Stimulated activated CD8-positive, alpha-beta memory T cell treated with anti-CD3 and anti-CD28 coated beads, Interleukin-12 subunit alpha, Interleukin-12 subunit beta, amount 100 ng/mL, for 24 hours (primary cell): ENCODE results near the gene FETUB.
"Not testable (repeated sequence)": the region's sequence is repeated elsewhere in the genome, so short reads cannot be mapped to it uniquely, and the experiment has no call there.

Experiments
- DNase-seq: peaks from one replicate; pipeline ENCODE4 v3.0.0-alpha.2; 2020; ENCODE audit errors: extremely low read depth

Gene FETUB

DNA sequence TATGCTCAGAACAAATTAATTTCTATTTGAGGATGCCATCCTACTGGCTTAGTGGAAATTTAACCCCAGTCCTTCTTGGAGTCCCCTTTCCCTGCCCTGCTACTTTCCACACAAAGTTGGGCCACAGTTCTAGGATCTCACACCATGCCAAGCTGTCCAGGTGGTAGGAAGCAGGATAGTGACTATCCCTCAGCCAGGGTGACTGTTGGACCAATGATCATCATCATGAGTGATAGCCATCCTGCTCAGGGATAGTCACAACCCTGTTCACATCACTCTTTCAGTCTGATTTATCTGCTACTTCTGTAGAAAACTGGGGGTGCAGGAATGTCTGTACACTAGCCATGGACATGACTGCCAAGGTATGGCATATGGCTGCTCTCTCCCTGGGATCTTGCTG lies 38.4 kb downstream of the FETUB start:
- DNase-seq: no peak

DNA sequence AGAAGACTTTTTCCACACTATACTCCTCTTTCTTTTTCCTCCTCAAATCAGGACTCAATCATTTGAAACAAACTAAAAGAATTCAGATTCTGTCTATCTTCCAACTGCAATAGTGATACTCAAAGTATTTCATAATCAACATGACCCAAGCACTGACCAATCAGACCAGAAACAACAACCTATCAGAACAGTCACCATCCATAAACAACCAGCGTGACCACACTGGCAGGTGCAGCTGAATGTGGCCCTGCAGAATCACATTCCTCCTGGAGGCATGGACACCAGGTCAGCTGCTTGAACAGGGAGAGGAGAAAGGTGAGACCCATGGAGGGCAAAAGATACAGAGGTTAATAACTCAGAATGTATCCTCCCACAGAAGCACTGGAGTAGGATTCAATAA lies 39.0 kb downstream of the FETUB start:
- DNase-seq: no peak

DNA sequence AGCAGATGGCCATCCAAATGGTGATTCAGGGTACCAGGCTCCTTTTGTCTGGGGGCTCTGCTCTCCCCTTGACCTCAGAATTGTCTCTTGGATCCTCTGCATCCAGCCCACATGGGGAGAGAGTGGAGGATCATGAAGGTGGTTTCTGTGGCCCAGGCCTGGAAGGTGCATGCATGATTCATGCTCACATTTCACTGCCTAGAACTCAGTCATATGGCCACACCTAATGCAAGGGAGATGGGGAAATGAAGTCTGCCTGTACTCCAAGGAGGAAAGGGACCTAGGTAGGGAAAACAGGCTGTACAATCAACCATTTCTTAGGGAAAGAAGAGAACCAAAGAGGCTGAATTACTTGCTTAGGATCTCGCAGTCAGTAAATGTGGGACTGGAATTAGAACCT lies 40.7 kb downstream of the FETUB start:
- DNase-seq: no peak

DNA sequence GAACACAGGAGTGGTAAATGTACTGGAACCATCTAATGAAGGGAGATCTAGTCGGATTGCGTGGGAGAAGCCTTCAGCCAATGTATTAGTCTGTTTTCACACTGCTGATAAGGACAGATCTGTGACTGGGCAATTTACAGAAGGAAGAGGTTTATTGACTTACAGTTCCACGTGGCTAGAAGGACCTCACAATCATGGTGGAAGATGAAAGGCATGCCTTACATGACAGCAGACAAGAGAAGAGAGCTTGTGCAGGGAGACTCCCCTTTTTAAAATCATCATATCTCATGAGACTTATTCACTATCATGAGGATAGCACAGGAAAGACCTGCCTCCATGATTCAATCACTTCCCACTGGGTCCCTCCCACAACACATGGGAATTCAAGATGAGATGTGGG lies 42.6 kb downstream of the FETUB start:
- no peak for DNase-seq

DNA sequence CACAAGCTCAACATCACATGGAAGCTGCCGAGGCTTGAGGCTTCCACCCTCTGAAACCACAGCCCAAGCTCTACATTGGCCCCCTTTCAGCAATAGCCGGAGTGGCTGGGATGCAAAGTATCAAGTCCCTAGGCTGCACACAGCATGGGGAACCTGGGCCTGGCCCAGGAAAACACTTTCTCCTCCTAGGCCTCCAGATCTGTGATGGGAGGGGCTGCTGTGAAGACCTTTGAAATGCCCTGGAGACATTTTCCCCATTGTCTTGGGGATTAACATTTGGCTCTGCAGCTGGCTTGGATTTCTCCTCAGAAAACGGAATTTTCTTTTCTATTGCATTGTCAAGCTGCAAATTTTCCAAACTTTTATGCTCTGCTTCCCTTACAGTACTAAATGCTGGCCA lies 43.8 kb downstream of the FETUB start:
- no peak for DNase-seq

DNA sequence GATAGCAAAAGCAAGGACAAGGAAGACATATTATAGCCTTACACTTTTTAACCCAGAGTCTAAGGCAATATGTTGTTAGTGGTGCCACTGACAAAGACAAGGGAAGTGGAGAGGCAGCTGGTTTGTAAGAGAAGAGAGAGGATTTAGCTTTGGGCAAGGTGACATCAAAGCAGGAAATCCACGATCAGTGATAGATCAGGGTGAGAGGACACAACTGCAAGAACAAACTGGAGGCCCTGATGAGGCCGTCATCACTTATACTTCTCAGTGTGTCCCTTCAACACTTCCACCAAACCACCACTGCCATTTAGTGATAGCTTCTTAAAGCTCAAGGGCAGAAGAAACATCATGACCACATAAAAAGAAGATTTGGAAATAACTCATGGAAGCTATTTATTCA lies 46.3 kb downstream of the FETUB start:
- not testable (repeated sequence) for DNase-seq

DNA sequence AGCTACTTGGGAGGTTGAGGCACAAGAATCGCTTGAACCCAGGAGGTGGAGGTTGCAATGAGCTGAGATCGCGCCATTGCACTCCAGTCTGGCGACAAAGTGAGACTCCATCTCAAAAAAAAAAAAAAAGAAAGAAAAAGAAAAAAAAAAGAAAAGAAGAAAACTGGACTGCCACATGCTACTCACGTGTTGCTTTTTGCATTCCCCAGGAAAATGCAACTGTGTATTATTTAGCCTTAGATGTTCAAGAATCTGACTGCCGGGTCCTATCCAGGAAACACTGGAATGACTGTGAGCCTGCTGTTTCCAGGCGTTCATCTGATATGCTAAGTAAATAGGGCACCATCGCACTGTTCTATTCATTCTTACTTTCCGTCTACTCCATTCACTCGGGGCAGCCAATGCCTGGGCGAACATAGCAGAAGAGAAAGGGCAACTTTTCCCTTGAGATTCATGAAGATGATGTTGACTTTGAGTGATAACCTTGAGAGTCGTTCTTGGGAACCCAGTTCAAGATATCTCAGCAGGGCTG lies 47.0 kb downstream of the FETUB start:
- no peak for DNase-seq

DNA sequence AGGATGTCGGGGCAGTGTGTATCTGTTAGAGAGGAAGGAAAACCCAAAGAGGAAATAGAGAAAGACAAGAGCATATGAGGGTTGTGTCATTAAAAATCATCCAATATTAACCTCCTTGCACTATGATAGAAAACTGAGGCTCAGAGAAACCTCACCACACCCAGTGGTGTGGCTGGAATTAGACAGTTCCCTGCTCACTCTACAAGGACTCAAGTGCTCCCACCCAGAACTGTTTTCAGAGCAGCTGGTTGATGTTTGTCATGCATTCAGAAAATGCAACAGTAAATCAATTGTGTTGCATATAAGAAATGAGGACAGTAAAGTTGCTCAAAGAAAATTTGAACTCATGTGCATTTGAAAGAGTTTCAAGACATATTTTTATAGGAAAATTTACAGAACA lies 50.1 kb downstream of the FETUB start:
- DNase-seq: not testable (repeated sequence)

DNA sequence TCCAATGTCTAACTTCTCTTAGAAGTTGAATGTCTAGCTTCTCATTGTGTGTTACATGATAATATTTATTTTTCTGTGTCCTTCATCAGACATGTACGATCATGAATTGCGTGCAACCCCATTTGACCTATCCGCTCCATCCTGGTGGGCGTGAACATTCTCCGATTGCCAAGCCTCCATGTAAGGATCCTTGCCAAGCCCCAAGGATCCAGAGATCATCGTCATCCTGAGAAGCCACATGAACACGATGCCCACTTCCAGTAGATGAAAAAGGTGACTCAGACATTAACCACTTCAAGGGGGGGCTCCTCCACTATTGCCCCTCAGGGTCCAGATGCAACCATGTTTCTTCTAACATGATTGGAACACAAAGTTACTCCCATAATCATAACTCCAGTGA lies 51.5 kb downstream of the FETUB start:
- no peak for DNase-seq

DNA sequence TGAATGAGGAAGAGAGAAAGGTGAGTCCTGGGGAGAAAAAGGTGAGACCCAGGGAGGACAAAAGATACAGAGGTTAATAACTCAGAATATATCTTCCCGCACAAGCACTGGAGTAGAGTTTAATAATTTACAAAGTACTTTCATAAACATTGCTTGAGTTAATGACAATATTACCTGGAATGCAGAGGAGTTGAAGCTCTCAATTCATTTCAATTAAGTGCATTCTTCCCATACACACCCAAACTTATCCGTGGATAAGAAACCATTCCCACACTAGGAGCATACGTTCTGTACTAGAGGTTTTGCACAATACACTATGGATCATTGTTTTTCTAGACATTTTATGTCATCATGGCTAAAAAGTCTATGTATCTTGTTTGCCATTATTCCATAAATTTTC lies 53.6 kb downstream of the FETUB start:
- no peak for DNase-seq

DNA sequence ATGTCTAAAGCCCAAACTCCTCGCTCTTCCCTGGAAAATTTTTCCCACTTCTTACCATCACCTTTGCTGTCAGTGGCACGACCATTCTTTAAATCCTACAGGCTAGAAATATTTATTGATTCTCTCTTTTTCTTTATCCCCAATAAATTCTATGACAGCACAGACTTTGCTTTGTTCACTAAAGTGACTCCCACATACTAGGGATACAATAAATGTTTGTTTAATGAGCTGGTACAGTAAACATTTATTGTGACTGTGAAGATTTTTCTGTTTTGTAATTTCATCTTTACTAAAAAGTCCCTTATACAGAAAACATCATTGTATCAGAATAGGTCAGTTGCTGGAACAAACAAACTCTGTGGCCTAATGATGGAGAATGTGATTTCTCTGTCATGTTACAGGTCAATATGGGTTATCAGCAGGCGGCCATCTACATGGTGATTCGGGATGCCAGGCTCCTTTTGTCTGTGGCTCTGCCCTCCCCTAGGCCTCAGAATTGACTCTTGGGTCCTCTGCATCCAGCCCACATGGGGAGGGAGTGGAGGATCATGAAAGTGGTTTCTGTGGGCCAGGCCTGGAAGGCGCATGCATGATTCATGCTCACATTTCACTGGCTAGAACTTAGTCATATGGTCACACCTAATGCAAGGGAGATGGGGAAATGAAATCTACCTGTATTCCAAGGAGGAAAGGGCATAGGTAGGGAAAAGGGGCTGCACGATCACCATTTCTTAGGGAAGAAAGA lies 54.3 kb downstream of the FETUB start:
- DNase-seq: no peak

DNA sequence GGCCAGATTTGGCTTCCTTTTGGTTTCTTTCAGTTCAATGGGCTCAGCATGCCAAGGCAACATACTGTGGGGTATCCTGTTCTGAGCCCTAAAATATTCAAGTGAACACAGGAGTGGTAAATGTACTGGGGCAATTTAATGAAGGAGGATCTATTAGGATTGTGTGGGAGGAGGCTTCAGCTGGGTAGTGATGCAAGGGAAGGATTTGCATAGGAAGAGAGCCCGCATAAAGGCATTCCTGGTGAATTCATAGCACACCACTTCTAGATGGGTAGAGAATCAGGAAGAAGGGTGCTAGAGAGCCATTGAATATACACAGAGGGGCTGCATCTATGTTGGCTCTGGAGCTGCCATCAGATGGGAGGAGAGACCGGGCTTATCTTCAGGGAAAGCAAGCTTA lies 56.3 kb downstream of the FETUB start:
- DNase-seq: no peak

DNA sequence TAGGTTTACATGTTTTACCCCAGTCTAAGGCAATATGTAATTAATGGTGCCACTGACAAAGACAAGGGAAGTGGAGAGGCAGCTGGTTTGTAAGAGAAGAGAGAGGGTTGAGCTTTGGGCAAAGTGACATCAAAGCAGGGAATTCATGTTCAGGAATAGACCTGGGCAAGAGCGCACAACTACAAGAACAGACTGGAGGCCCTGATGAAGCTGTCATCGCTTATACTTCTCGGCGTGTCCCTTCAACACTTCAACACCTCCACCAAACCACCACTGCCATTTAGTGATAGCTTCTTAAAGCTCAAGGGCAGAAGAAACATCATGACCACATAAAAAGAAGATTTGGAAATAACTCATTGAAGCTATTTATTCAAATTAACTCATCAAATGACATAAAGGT lies 57.3 kb downstream of the FETUB start:
- DNase-seq: no peak

DNA sequence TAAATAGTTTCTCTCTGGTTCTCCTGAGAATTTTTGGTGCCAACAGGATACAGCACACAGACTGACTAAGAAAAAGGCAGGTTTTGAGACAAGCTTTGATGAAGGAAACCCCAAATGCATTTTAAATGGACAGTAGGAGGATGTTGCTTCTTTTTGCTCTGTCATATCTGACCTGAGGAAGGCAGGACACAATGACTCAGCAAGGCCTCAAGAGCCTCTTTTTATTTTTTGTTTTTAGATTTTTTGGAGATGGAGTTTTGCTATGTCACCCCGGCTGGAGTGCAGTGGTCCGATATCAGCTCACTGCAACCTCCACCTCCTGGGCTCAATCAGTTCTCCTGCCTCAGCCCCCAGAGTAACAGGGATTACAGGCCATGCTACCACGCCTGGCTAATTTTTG lies 60.1 kb downstream of the FETUB start:
- no peak for DNase-seq

DNA sequence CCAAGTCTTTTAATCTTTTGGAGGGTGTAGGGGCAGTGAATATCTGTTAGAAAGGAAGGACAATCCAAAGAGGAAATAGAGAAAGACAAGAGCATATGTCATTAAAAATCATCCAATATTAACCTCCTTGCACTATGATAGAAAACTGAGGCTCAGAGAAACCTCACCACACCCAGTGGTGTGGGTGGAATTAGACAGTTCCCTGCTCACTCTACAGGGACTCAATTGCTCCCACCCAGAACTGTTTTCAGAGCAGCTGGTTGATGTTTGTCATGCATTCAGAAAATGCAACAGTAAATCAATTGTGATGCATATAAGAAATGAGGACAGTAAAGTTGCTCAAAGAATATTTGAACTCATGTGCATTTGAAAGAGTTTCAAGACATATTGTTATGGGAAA lies 62.3 kb downstream of the FETUB start:
- DNase-seq: not testable (repeated sequence)
